Glutamatergic neuron (in vitro differentiated cells): ENCODE results near the gene SLCO3A1. TPM values are rescaled to one million over a fixed set of nuclear protein-coding genes. Genes with fewer than 3 reads are reported as not detected.

Experiments used
- DNase-seq: peaks from one replicate; pipeline ENCODE4 v3.0.0; 2022
- H3K27ac Mint-ChIP-seq: one replicate; pipeline ENCODE4 v1.8.0; 2020; ENCODE audit warnings: mild to moderate bottlenecking, mixed read lengths, inconsistent platforms; ENCODE audit not compliant: unreplicated experiment
- H3K27me3 Mint-ChIP-seq: one replicate; pipeline ENCODE4 v1.8.0; 2020; ENCODE audit warnings: mild to moderate bottlenecking, moderate library complexity, mixed read lengths, inconsistent platforms; ENCODE audit not compliant: unreplicated experiment
- H3K36me3 Mint-ChIP-seq: one replicate; pipeline ENCODE4 v1.8.0; 2020; ENCODE audit warnings: mild to moderate bottlenecking, mixed read lengths, inconsistent platforms; ENCODE audit not compliant: unreplicated experiment
- H3K4me1 Mint-ChIP-seq: one replicate; pipeline ENCODE4 v1.8.0; 2020; ENCODE audit warnings: mild to moderate bottlenecking, low read depth, mixed read lengths, inconsistent platforms; ENCODE audit not compliant: unreplicated experiment
- H3K4me3 Mint-ChIP-seq: one replicate; pipeline ENCODE4 v1.8.0; 2020; ENCODE audit warnings: mild to moderate bottlenecking, mixed read lengths, inconsistent platforms; ENCODE audit not compliant: unreplicated experiment
- H3K9me3 Mint-ChIP-seq: one replicate; pipeline ENCODE4 v1.8.0; 2020; ENCODE audit warnings: mild to moderate bottlenecking, moderate library complexity, mixed read lengths, inconsistent platforms; ENCODE audit not compliant: unreplicated experiment
- CTCF ChIP-seq: fragments of 200-600 bp; sonication (generic); IDR thresholded peaks from one replicate; pipeline ENCODE4 v1.5.0; 2021; ENCODE audit not compliant: partially characterized antibody, unreplicated experiment
- total RNA-seq: library from RNA; stranded (reverse); fragmentation: NEBNext Ultra II Directional; extraction: Animal tissue kit (Norgen Biotek cat#: 25700); gene quantifications from one replicate; pipeline ENCODE4 v1.2.1, GENCODE V29; 2021; ENCODE audit not compliant: unreplicated experiment

Gene SLCO3A1
- total RNA-seq, 1 donor from 2014 or later, result 27.9 TPM

- H3K36me3 Mint-ChIP-seq, result no peaks in the 10 kb centered on the region
- no peak for DNase-seq
- TF ChIP-seq CTCF, result no peak
- no peak overlapping the region for H3K27ac Mint-ChIP-seq
- H3K4me3 Mint-ChIP-seq, result no peak overlapping the region
- H3K4me1 Mint-ChIP-seq, result peaks cover 4% of the 10 kb centered on the region
- peaks cover 4% of the 10 kb centered on the region for H3K27me3 Mint-ChIP-seq
- peaks cover 3% of the 10 kb centered on the region for H3K9me3 Mint-ChIP-seq
Observed at GRCh38 chr15:91976966-91977365, 123.5 kb downstream of the SLCO3A1 start.

GRCh38 chr15:91980502-91981267 is 127.2 kb downstream of the SLCO3A1 start:
- H3K4me3 Mint-ChIP-seq, result no peak overlapping the region
- no peak for TF ChIP-seq CTCF

GRCh38 chr15:91981821-91982800 is 128.6 kb downstream of the SLCO3A1 start:
- Mint-ChIP-seq H3K4me1 (peaks cover 8% of the 10 kb centered on the region), H3K36me3 (no peaks in the 10 kb centered on the region), H3K27me3 (no peaks in the 10 kb centered on the region), H3K27ac (no peak overlapping the region), H3K4me3 (no peak overlapping the region), H3K9me3 (no peaks in the 10 kb centered on the region)
- no peak for TF ChIP-seq CTCF
- no peak for DNase-seq

More at GRCh38 chr15:91980502-91981267, 127.2 kb downstream of the SLCO3A1 start:
- Mint-ChIP-seq H3K27ac (no peak overlapping the region), H3K27me3 (no peaks in the 10 kb centered on the region), H3K9me3 (no peaks in the 10 kb centered on the region), H3K4me1 (peaks cover 8% of the 10 kb centered on the region), H3K36me3 (no peaks in the 10 kb centered on the region)
- DNase-seq, result no peak

- Mint-ChIP-seq H3K4me3 (no peak overlapping the region), H3K36me3 (no peaks in the 10 kb centered on the region), H3K27me3 (no peaks in the 10 kb centered on the region), H3K9me3 (no peaks in the 10 kb centered on the region), H3K4me1 (peaks cover 13% of the 10 kb centered on the region), H3K27ac (no peak overlapping the region)
- no peak for TF ChIP-seq CTCF
- no peak for DNase-seq
Observed at GRCh38 chr15:91983729-91984340, 130.3 kb downstream of the SLCO3A1 start.
